Bronchial epithelial cell (primary cell): Measurements from ENCODE around the gene RPL27. TPM values are rescaled to one million over a fixed set of nuclear protein-coding genes. Genes with fewer than 3 reads are reported as not detected.

Experiments used
- total RNA-seq: library from RNA; depleted of rRNA; stranded (reverse); fragments of >200 nt; gene quantifications from 2 replicates; pipeline ENCODE4 v1.2.1, GENCODE V29; 2014

The RPL27 gene
- total RNA-seq, 1 donor from 2014 or later, result 1,431 TPM

Other genes with a start within 250 kb of the RPL27 start
- not detected in 2 replicates for gene RAMP2, start 237.2 kb upstream of the RPL27 start, total RNA-seq
- gene VPS25, start 225.0 kb upstream of the RPL27 start, total RNA-seq, result 65.3 and 76.0 TPM in 2 replicates
- gene WNK4, start 217.8 kb upstream of the RPL27 start, total RNA-seq, result under 0.01 and 0.13 TPM in 2 replicates
- 59.8 and 69.6 TPM in 2 replicates for gene COA3, start 199.7 kb upstream of the RPL27 start, total RNA-seq
- gene CNTD1, start 199.6 kb upstream of the RPL27 start, total RNA-seq, result not detected in 2 replicates
- gene BECN1, start 174.1 kb upstream of the RPL27 start, total RNA-seq, result 123 and 200 TPM in 2 replicates
- 57.7 and 72.5 TPM in 2 replicates for gene PSME3, start 165.0 kb upstream of the RPL27 start, total RNA-seq
- gene AOC2, start 153.8 kb upstream of the RPL27 start, total RNA-seq, result 0.79 and 1.0 TPM in 2 replicates
- gene AOC3, start 147.2 kb upstream of the RPL27 start, total RNA-seq, result 0.26 TPM in 2 replicates
- not detected in 2 replicates for gene G6PC1, start 97.6 kb upstream of the RPL27 start, total RNA-seq
- 18.3 and 24.7 TPM in 2 replicates for gene AARSD1, start 34.0 kb upstream of the RPL27 start, total RNA-seq
- gene PTGES3L, start 18.3 kb upstream of the RPL27 start, total RNA-seq, result under 0.01 and 0.13 TPM in 2 replicates
- 10.3 and 11.8 TPM in 2 replicates for gene RUNDC1, start 17.9 kb upstream of the RPL27 start, total RNA-seq
- gene IFI35, start 8.4 kb downstream of the RPL27 start, total RNA-seq, result 0.79 and 2.4 TPM in 2 replicates
- gene VAT1, start 24.0 kb downstream of the RPL27 start, total RNA-seq, result 88.7 and 101 TPM in 2 replicates
- gene RND2, start 26.8 kb downstream of the RPL27 start, total RNA-seq, result under 0.01 and 0.38 TPM in 2 replicates
- 3.4 and 4.1 TPM in 2 replicates for gene BRCA1, start 126.9 kb downstream of the RPL27 start, total RNA-seq
- 51.9 and 74.5 TPM in 2 replicates for gene NBR1, start 172.8 kb downstream of the RPL27 start, total RNA-seq
- 0.26 and 0.38 TPM in 2 replicates for gene TMEM106A, start 213.5 kb downstream of the RPL27 start, total RNA-seq
- not detected in 2 replicates for gene CCDC200, start 230.2 kb downstream of the RPL27 start, total RNA-seq
- gene RNU2-1, start 235.6 kb downstream of the RPL27 start, total RNA-seq, result not detected in 2 replicates